ENCODE measurements around the gene DAZAP1.
A peak's percentile ranks its signal among the peaks of the same experiment; 100 is the strongest.

DAZAP1 gene

DNA sequence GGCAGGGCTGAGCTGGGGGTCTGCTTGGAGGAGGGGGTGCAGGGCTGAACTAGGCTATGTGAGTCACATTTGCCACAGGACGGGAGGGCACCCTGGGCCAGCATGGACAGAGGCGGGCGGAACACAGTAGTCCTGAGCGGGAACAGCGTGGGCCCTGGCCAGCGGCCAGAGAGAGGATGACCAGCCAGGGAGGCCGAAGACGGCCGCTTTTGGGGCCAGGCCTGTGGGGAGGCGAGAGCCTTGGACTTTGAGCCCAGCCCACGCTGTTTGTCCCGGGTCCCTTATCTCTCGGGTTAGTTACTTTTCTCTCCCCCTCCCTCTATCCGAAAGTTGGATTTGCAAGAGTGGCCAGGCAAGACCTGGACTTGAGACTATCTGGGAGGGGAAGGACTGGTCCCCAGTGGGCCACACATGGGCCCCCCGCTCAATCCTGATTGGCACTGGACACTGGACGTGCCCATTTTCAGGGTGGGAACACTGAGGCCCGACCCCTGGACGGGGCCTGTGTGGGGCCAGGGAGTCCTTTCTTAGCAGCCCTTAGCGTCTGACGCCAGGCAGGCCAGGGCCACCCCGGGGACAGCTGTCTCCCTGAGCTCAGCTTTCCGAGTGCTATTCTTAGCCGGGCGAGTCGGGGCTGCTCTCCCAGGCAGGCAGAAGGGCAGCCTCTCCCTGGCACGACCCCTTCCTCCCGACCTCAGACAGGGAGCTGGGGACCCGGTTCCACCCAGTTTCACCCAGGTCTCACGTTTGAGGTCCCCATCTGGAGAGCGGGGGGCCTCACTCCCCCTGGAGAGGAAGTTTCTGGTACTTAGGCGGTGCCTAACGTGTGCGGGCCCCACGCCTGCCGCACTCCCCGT, 6.9 kb upstream of the DAZAP1 start:
- TF ChIP-seq, protein P1, sequence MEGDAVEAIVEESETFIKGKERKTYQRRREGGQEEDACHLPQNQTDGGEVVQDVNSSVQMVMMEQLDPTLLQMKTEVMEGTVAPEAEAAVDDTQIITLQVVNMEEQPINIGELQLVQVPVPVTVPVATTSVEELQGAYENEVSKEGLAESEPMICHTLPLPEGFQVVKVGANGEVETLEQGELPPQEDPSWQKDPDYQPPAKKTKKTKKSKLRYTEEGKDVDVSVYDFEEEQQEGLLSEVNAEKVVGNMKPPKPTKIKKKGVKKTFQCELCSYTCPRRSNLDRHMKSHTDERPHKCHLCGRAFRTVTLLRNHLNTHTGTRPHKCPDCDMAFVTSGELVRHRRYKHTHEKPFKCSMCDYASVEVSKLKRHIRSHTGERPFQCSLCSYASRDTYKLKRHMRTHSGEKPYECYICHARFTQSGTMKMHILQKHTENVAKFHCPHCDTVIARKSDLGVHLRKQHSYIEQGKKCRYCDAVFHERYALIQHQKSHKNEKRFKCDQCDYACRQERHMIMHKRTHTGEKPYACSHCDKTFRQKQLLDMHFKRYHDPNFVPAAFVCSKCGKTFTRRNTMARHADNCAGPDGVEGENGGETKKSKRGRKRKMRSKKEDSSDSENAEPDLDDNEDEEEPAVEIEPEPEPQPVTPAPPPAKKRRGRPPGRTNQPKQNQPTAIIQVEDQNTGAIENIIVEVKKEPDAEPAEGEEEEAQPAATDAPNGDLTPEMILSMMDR (IDR thresholded peaks at IDR 0.05; ENCODE audit: insufficient read depth, low read length, missing control alignments): no peak
- ChIA-PET POLR2A (no interaction called here), CTCF (interaction anchor here (0.6 to 1.0 kb wide), 3 partner anchors 12 to 121 kb away, joined by 3 read pairs; no protein-coding TSS in a partner anchor)
- DNase-seq (ENCODE audit: low read depth, low spot score): no peak
- H3K4me3 ChIP-seq (ENCODE audit: low read depth, low read length): peak overlapping the region; percentile 67

DNA sequence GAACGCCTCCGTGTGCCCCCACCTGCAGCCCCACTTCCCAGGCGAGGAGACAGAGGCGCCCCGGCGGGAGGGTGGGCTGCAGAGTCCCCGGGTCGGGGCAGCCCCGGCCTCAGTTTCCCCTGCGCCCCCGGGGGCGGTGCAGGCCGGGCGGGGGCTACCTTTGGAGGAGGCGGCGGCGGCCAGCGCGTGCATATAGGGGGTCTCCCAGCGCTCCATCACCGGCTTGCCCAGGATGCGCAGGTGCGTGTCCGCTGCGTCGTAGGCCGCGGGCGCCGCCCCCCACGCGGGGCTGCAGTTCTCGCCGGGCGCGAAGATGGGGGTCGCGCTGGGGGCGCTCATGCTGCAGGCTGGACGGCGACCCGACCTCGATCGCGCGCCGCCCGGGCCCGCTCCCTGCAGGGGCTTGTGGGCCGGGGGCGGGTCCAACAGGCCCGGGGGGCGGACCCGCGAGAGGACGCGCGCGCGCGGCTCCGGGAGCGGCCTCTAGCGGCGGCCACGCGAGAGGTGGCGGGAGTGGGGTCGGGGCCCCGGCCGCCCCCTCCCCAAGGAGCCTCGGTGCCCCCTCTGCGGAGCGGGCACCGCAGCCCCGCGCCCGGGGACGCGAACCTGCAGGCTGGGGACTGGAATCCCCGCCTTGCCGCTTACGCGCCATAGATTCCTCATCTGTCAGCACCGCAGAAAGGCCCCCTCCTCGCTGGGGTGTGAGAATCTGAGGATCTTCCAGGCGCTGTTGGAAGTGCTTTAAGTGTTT, 6.1 kb upstream of the DAZAP1 start, which contains the start of gene GAMT:
TSS of gene GAMT (minus strand) at position 405 of the 751 bp plus-strand sequence. CDS start at position 339, 66 bp downstream.
- TF ChIP-seq, protein P1 (IDR thresholded peaks at IDR 0.05; ENCODE audit: insufficient read depth, low read length, missing control alignments): peak; percentile 37
- POLR2A ChIA-PET: no interaction called here

DNA sequence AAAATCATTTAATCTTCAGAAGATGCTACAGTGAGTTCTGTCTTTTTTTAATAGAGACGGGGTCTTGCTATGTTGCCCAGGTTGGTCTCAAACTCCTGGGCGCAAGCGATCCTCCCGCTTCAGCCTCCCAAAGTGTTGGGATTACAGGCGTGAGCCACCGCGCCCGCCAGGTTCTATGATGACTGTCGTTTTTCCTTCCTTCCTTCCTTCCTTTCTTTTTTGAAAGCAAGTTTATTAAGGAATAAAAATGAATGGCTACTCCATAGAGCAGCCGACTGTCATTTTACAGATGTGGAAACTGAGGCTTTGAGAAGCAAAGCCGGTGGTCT, 5.5 kb upstream of the DAZAP1 start:
- DNase-seq (ENCODE audit: low read depth, low spot score): no peak
- TF ChIP-seq, protein P1 (IDR thresholded peaks at IDR 0.05; ENCODE audit: insufficient read depth, low read length, missing control alignments): no peak
- peak overlapping the region; percentile 67 for H3K4me3 ChIP-seq (ENCODE audit: low read depth, low read length)
- CTCF ChIA-PET: interaction anchor here (1.1 to 1.5 kb wide), 4 partner anchors 10 to 81 kb away, joined by 3 to 6 read pairs (median 5); no protein-coding TSS in a partner anchor
- POLR2A ChIA-PET: no interaction called here

More for the DNA sequence above, 6.1 kb upstream of the DAZAP1 start, which contains the start of gene GAMT:
- H3K4me3 ChIP-seq (ENCODE audit: low read depth, low read length): peak within 1 kb of the TSS; percentile 67
- CTCF ChIA-PET: interaction anchor here (0.9 to 1.5 kb wide), 5 partner anchors 12 to 121 kb away, joined by 3 to 6 read pairs (median 3); no protein-coding TSS in a partner anchor
- no peak for DNase-seq (ENCODE audit: low read depth, low spot score)

DNA sequence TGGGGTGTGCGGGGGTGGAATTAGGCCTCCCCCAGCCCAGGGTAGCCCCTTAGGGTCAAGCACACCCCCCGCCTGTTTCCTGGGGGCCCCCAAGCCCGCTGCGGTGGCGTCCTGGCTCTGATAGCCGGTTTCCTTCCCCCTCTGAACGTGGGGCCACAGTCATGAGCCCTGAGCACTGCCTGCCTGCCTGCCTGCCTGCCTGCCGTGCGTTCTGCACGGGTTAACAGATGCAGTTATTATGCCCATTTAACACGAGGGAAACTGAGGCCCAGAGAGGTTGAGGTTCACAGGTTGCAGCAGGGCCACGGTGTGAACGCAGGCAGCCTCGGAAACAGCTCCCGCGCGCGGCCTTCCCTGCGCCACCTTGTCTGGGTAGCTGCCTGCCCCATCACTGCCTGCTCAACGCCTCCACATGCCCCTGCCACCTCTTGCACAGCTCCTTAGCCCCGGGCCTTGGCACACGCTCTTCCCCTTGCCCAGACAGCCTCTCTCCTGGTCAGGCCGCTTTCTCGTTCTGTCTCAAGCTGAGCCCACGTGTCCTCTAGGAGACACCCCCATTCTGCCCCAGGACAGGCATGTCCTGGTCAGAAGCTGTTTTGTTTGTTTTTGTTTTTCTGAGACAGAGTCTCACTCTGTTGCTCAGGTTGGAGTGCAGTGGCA, 4.8 kb upstream of the DAZAP1 start:
- ChIA-PET POLR2A (interaction anchor here (0.9 to 1.1 kb wide), 2 partner anchors 12 to 127 kb away, joined by 4 to 5 read pairs; partner anchors contain the start of gene FAM174C), CTCF (interaction anchor here (0.6 to 1.9 kb wide), 8 partner anchors 8 to 85 kb away, joined by 3 to 6 read pairs (median 4); no protein-coding TSS in a partner anchor)
- H3K4me3 ChIP-seq (ENCODE audit: low read depth, low read length): no peak overlapping the region
- DNase-seq (ENCODE audit: low read depth, low spot score): no peak
- TF ChIP-seq, protein P1 (IDR thresholded peaks at IDR 0.05; ENCODE audit: insufficient read depth, low read length, missing control alignments): no peak

DNA sequence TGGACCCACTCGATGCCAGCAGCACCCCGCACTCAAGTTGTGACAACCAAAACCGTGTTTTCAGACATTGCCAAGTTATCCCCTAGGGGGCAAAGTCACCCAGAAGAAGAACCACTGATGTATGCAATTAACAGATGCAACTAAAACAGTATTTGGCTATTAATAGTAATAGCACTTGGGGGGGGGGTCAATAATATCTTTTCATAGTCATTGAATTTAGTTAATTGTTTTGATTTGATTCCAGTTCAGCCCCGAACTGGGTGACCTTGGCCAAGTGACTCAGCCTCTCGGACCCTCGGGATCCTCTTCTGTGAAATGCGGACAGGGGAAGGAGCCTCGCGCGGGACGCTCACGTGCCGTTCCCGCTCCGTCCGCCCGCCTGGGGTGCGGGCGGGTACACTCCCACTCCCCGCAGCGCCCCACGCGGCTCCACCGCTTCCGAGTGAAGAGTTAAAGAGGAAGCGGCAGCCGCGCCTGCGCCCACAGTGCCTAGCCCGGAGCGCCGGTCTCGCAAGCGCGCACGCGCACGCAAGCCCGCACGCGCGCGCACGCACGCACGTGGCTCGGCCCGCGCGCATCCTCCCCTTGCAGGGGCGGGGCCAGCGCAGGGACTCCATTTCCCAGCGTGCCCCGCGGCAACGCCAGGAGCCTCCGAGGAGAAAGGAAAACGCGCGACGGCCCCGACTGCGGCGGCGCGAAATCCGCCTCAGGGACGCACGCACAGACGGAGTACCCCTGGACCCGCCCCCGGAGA, 435 bp upstream of the DAZAP1 start:
- DNase-seq (ENCODE audit: low read depth, low spot score): peak; percentile 79
- H3K4me3 ChIP-seq (ENCODE audit: low read depth, low read length): peak overlapping the region; percentile 68
- ChIA-PET POLR2A (interaction anchor here (1.0 kb wide), 1 partner anchor 132 kb away, joined by 3 read pairs; the partner anchor contains the start of gene FAM174C), CTCF (interaction anchor here (1.2 kb wide), 1 partner anchor 10 kb away, joined by 3 read pairs; no protein-coding TSS in a partner anchor)
- TF ChIP-seq, protein P1 (IDR thresholded peaks at IDR 0.05; ENCODE audit: insufficient read depth, low read length, missing control alignments): peak; percentile 27
